GM18861 (cell line): ENCODE measurements around the gene TOPBP1.
"Not testable (repeated sequence)": the region's sequence is repeated elsewhere in the genome, so short reads cannot be mapped to it uniquely, and the experiment has no call there.

ENCODE experiments used
- ATAC-seq: cut with Tn5 transposase; IDR thresholded peaks from one replicate; pipeline ENCODE4 v1.9.1; 2021; ENCODE audit not compliant: unreplicated experiment

The TOPBP1 gene

GRCh38 chr3:133661454-133662277, at the start of gene TOPBP1:
TSS of gene TOPBP1 (minus strand) at chr3:133661941. CDS start at chr3:133661127, 814 bp downstream.
- peak; percentile 87 for ATAC-seq

GRCh38 chr3:133711013-133711412, 49.3 kb upstream of the TOPBP1 start:
- no peak for ATAC-seq

GRCh38 chr3:133709139-133709750, 47.5 kb upstream of the TOPBP1 start:
- ATAC-seq: no peak

GRCh38 chr3:133706033-133706432, 44.3 kb upstream of the TOPBP1 start:
- no peak for ATAC-seq

GRCh38 chr3:133703915-133704314, 42.2 kb upstream of the TOPBP1 start:
- ATAC-seq: no peak

- no peak for ATAC-seq
These were observed 40.0 kb upstream of the TOPBP1 start for GRCh38 chr3:133701435-133702358.

GRCh38 chr3:133700351-133700750, 38.6 kb upstream of the TOPBP1 start:
- no peak for ATAC-seq

DNA sequence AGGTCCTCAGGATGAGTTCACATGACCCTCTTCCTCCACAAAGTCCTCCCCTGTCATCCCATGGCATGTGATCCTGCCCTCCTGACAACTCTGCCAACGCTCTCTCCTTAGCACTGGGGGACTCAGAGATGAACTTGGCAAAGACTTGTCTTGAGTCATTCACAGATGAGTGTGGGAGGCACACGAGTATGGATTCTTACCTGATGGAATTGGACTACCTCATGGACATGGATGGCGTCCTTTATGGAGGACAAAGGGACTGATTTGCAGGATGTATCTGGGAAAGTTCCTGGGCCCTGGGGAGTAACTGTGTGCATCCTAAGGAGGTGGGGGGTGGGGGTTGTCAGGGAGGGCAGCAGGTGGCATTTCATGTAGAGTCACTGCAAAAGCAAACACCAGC, 38.2 kb upstream of the TOPBP1 start:
- ATAC-seq: no peak

GRCh38 chr3:133699467-133699866, 37.7 kb upstream of the TOPBP1 start:
- no peak for ATAC-seq

DNA sequence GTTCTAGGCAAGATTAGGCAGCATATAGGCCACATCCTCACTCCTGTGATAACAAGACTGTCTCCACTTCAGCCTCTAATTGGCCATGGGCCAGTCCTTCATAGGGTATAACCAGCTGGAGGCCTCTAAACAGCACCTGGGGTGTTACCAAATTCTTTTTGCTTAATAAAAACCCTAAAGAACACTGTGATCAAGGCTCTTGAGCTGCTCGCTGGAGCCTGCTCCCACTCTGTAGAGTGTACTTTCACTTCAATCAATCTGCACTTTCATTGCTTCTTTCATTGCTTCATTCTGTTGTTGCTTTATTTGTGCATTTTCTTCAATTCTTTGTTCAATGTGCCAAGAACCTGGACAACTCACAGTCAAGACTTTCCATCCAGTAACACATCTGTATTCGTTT, 36.2 kb upstream of the TOPBP1 start:
- no peak for ATAC-seq

DNA sequence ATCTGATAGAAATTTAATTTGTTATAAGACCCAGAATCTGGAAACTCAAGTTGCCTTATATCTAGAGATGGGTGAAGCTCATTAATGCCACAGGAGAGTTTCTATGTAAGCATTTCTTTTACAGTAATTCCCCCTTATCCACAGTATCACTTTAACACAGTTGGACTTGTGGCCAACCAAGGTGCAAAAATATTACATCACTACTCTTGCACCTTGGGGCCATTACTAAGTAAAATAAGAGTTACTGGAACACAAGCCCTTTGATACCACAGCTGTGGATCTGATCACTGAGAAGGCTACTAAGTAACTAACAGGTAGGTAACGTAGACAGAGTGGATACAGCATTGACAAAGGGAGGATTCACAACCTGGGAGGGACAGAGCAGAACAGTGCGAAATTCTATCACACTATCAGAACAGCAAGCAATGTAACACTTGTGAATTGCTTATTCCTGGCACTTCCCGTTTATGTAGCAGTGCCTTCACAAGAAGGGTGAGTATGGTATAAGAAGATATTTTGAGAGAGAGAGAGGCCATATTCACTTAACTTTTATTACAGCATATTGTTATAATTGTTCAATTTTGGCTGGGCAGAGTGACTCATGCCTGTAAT, 33.9 kb upstream of the TOPBP1 start:
- no peak for ATAC-seq

DNA sequence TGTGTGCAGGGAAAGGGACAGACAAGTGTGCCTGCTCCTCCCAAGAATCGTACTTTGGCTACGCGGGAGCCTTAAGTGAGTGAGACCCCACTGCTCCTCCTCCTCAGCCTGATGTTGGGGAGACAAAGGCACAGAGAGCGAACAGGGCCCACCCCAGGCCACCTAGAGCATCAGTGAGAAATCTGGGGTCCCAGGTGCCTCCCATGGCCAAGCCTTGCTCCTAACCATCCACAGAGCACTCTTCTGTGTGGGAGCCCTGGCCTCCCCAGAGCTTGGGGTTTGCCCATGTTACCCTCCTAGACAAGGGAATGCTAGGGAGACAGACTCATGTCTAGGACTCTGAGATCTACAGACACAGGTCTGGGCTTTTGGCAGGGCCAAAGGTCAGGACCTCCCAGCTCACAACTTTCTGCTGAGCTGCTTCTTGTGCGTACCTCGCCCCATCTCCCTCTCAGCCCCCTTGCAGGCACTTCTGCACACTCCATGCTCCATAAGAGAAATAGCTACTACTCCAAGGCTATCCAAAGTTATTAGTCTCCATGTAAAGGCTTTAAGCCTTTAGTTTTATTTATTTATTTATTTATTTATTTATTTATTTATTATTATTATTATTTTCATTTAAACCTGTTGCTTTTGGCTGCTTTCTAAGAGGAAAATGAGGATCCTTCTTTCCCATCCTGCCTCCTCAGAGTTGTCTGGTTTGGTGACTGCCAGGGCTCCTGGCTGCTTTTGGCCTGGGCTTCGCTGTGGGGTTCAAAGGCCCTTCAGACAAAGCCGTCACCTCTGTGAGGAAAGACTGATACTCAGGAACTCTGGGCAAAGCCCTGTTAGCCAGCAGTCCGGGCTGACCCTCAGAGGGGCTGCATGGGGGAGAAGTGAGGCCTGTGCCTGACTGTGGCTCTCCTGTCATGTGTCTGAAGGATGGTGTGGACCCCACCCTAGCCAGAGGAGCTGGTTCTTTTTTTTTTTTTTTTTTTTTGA, 32.8 kb upstream of the TOPBP1 start:
- ATAC-seq: no peak

DNA sequence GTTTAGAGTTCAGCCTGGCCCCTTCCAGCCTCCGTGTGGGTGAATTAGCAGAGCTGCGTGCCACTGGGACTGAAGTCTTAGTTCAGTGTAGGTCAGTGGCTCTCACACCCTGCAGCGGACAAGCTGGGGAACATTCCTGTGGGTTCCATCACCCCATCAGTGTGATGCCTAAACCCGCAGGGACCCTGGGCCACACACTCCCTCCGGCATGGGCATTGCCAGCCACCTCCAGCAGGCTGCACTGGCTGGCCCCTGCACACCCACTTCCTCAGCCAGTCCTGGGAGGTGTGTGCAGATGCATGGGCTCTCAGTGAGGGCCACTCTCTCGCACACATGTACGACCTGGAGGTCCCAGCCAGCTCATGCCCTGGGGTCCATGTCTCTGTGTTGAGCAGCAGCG, 32.1 kb upstream of the TOPBP1 start:
- ATAC-seq: no peak

GRCh38 chr3:133692759-133693158, 31.0 kb upstream of the TOPBP1 start:
- ATAC-seq: no peak

- no peak for ATAC-seq
These were observed 29.7 kb upstream of the TOPBP1 start for GRCh38 chr3:133691273-133692107.

- not testable (repeated sequence) for ATAC-seq
These were observed 16.3 kb upstream of the TOPBP1 start for GRCh38 chr3:133677993-133678392.

DNA sequence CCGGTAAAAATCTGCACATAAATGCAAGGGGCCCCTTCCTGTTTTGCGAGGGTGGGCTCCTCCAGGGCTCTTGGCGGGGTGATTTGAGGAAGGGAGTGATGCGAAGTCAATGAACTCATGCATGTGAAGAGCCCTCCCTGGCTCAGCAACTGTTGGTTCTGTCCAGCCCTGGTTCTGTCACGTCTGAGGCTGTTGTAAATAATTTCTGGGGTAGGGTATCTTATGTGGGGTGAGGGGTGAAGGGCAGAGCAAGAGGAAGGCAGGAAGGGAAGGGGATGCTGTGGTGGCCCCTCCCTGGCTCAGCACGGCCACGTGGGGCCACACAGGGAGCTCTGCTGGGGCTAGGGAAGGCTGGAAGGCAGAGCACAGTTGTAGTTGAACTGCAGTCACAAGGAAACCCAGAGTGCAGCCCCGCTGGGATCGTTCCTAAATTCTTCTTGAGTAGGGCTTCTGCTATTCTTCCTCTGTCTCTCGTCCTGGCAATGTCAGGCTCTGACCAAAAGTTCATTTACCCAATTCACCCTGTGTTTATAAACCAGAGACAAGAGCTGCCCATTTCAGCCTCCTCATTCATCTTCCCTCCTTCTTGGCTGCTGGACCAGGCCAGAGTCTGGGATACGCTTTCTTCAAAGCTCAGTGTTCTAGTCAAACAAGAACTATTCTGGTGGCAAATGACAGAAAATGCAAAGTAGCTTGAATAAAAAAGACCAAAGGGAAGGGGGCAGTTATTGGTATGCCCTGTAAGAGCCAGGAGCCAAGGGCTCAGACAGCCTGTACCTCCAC, 14.8 kb upstream of the TOPBP1 start:
- no peak for ATAC-seq

- ATAC-seq: peak; percentile 63
These were observed 14.0 kb upstream of the TOPBP1 start for GRCh38 chr3:133675631-133676335.
